ENCODE results near the gene PPP1R15B. TPM values are rescaled to one million over a fixed set of nuclear protein-coding genes. Genes with fewer than 3 reads are reported as not detected.
A peak's percentile ranks its signal among the peaks of the same experiment; 100 is the strongest.

Gene PPP1R15B
- total RNA-seq, 4 donors from 2014 or later: 29.5 to 42.3 (median 34.0) TPM

- H3K36me3 ChIP-seq: peaks cover 0 to 89% (median 21%) of the 10 kb centered on the region in 3 donors
- DNase-seq: no peak
- H3K27me3 ChIP-seq: no peaks in the 10 kb centered on the region
- H3K4me1 ChIP-seq: peaks cover 10 to 42% (median 18%) of the 10 kb centered on the region in 3 donors
- intact Hi-C loops (cut with DNase I): no loop called here
- H3K27ac ChIP-seq: no peak overlapping the region
- TF ChIP-seq POLR2A (IDR thresholded peaks at IDR 0.05): no peak
- TF ChIP-seq, protein P1, sequence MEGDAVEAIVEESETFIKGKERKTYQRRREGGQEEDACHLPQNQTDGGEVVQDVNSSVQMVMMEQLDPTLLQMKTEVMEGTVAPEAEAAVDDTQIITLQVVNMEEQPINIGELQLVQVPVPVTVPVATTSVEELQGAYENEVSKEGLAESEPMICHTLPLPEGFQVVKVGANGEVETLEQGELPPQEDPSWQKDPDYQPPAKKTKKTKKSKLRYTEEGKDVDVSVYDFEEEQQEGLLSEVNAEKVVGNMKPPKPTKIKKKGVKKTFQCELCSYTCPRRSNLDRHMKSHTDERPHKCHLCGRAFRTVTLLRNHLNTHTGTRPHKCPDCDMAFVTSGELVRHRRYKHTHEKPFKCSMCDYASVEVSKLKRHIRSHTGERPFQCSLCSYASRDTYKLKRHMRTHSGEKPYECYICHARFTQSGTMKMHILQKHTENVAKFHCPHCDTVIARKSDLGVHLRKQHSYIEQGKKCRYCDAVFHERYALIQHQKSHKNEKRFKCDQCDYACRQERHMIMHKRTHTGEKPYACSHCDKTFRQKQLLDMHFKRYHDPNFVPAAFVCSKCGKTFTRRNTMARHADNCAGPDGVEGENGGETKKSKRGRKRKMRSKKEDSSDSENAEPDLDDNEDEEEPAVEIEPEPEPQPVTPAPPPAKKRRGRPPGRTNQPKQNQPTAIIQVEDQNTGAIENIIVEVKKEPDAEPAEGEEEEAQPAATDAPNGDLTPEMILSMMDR (IDR thresholded peaks at IDR 0.05): no peak
- H3K9me3 ChIP-seq: no peaks in the 10 kb centered on the region
- no peak overlapping the region for H3K4me3 ChIP-seq
- 100% methylated on average over 1 to 4 of the region's 4 CpGs for WGBS, 2 donors
Observed at GRCh38 chr1:204402391-204402790, 9.2 kb downstream of the PPP1R15B start.

DNA sequence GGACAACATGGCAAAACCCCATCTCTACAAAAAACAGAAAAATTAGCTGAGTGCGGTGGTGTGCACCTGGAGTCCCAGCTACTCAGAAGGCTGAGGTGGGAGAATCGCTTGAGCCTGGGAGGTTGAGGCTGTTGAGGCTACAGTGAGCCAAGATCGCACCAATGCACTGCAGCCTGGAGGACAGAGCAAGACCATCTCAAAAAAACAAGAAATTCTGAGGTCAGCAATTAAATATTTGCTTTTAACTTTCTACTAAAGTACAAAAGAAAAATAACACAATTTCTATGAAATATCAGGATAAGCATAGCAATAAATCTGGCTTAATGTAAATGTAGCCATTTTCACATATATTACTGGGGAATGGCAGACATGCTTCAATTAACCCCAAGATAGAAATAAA lies 9.9 kb downstream of the PPP1R15B start:
- H3K4me1 ChIP-seq: peaks cover 4 to 35% (median 18%) of the 10 kb centered on the region in 3 donors
- intact Hi-C loops (cut with DNase I): no loop called here
- no peak overlapping the region for H3K27ac ChIP-seq
- no peaks in the 10 kb centered on the region for H3K9me3 ChIP-seq
- no peak for DNase-seq
- no peaks in the 10 kb centered on the region for H3K27me3 ChIP-seq
- TF ChIP-seq, protein P1 (IDR thresholded peaks at IDR 0.05): no peak
- no peak for TF ChIP-seq POLR2A (IDR thresholded peaks at IDR 0.05)
- 93 to 97% methylated on average over 3 of the region's 3 CpGs for WGBS, 2 donors
- peaks cover 0 to 96% (median 21%) of the 10 kb centered on the region in 3 donors for H3K36me3 ChIP-seq
- no peak overlapping the region for H3K4me3 ChIP-seq

DNA sequence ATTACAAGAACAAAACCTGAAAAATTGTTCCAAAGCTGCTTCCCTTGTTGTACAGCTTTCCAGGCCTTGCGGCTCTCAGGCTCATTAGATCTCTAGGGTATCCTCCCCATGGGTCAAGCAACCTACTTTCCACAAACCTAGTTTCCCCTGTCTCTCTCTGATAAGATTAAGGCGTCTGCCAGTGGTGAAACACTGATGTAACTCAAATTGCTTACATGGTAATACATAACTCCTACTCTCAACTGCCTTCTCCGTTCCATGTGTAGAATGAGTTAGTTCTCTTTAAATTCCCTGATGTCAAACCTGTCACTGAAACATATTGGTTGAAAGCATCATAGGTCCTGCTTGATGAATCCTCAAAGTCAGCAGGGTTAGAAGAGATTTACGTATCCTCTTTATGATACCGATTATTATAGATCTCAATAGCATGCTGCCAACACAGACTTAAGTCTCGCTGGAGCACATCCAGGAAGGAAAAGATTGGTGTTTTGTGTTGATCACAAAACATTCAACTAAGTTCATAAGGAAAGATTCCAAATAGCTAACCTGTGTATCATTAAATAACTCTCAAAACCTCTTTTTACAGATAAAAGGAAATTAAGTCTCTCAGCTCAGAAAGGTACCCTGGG lies 10.6 kb downstream of the PPP1R15B start:
- peaks cover 0 to 90% (median 21%) of the 10 kb centered on the region in 3 donors for H3K36me3 ChIP-seq
- H3K4me1 ChIP-seq: peaks cover 0 to 28% (median 11%) of the 10 kb centered on the region in 3 donors
- H3K27me3 ChIP-seq: no peaks in the 10 kb centered on the region
- DNase-seq: no peak
- intact Hi-C loops (cut with DNase I): no loop called here
- no peaks in the 10 kb centered on the region for H3K9me3 ChIP-seq
- no peak for TF ChIP-seq POLR2A (IDR thresholded peaks at IDR 0.05)
- TF ChIP-seq, protein P1 (IDR thresholded peaks at IDR 0.05): no peak
- WGBS, 2 donors: 62 to 64% methylated on average over 6 of the region's 6 CpGs
- H3K27ac ChIP-seq: no peak overlapping the region
- H3K4me3 ChIP-seq: no peak overlapping the region

GRCh38 chr1:204398197-204399125 lies 13.2 kb downstream of the PPP1R15B start:
- intact Hi-C loops (cut with DNase I): no loop called here
- peaks cover 0 to 4% (median 3%) of the 10 kb centered on the region in 3 donors for H3K4me1 ChIP-seq
- no peaks in the 10 kb centered on the region for H3K27me3 ChIP-seq
- no peak overlapping the region for H3K4me3 ChIP-seq
- H3K27ac ChIP-seq: peak overlapping the region in 2 of 4 donors; percentile 28 to 49
- H3K9me3 ChIP-seq: no peaks in the 10 kb centered on the region
- no peak for DNase-seq
- H3K36me3 ChIP-seq: peaks cover 0 to 65% (median 7%) of the 10 kb centered on the region in 3 donors
- TF ChIP-seq POLR2A (IDR thresholded peaks at IDR 0.05): no peak
- TF ChIP-seq, protein P1 (IDR thresholded peaks at IDR 0.05): peak; percentile 72 to 88 (median 78)
- WGBS, 2 donors: 59 to 64% methylated on average over 7 of the region's 7 CpGs

Data from esophagus squamous epithelium (tissue), 5 donors.